HCT116 (cell line): ENCODE measurements around the gene ACSL6. TPM values are rescaled to one million over a fixed set of nuclear protein-coding genes. Genes with fewer than 3 reads are reported as not detected.

Experiments used
- ATAC-seq: fragments of 200-7000 bp; cut with Tn5 transposase; 2 replicates; pipeline ENCODE4 v1.9.1; 2020; ENCODE audit warnings: mild to moderate bottlenecking, moderate library complexity
- BruUV-seq: library from RNA; stranded (reverse); fragments of 400-500 nt; replicated peaks from 2 replicates; lab custom pipeline; 2021; lab: Mats Ljungman, UMichigan
- CTCF ChIA-PET: fragments of 300-600 bp; sonication (Branson Sonifier 250); formaldehyde crosslinking; loops from one replicate; lab custom pipeline; 2021; ENCODE audit warnings: antibody characterized with exemption; lab: Charles Lee
- POLR2A ChIA-PET: fragments of 300-600, 350-600 bp; sonication (Branson Sonifier 250); formaldehyde crosslinking; loops from one replicate; lab custom pipeline; 2021; ENCODE audit warnings: antibody characterized with exemption; lab: Charles Lee
- RAD21 ChIA-PET, 2 experiments: fragments of 300-600 bp; sonication (Branson Sonifier 250); formaldehyde crosslinking; loops; one replicate each; lab custom pipeline; 2023; ENCODE audit warnings: low total read pairs in 2 of 2; ENCODE audit not compliant: uncharacterized antibody in 2 of 2, unreplicated experiment in 2 of 2, low non-redundant PET in 1 of 2; lab: Charles Lee
- DNase-seq: peaks from one replicate; pipeline ENCODE4 v3.0.0-alpha.2; 2010; ENCODE audit warnings: low read depth, low spot score
- H2AFZ ChIP-seq: fragments of 200-600 bp; shearing (Covaris generic), sonication (generic); 2 replicates; pipeline ENCODE4 v1.6.1; 2017; ENCODE audit warnings: low read depth, mixed run types, mixed read lengths, antibody characterized with exemption, low read length; ENCODE audit not compliant: poor library complexity, severe bottlenecking
- H3K27ac ChIP-seq: 2 replicates; pipeline ENCODE4 v1.5.1; 2012; ENCODE audit warnings: low read depth, low read length
- H3K27me3 ChIP-seq: fragments of 200-600 bp; sonication (generic); 2 replicates; pipeline ENCODE4 v1.6.1; 2016; ENCODE audit warnings: mixed run types, low read length, mixed read lengths; ENCODE audit not compliant: insufficient read depth
- H3K36me3 ChIP-seq, 2 experiments: fragments of 200-500 bp in 1 of 2; fragments of 200-600 bp in 1 of 2; sonication (Bioruptor generic) in 1 of 2; sonication (generic) in 1 of 2; 2 replicates each; pipeline versions ENCODE4 v1.5.1 to v1.6.1; 2014 to 2016; ENCODE audit warnings: low read length in 2 of 2, inconsistent platforms in 1 of 2, mixed read lengths in 1 of 2, mixed run types in 1 of 2; ENCODE audit not compliant: insufficient read depth in 2 of 2, control insufficient read depth in 1 of 2
- H3K4me1 ChIP-seq, 2 experiments: fragments of 200-600 bp in 1 of 2; sonication (generic) in 1 of 2; 2 replicates each; pipeline versions ENCODE4 v1.5.1 to v1.6.1; 2012 to 2017; ENCODE audit warnings: low read length in 2 of 2, inconsistent platforms in 1 of 2, mild to moderate bottlenecking in 1 of 2, mixed read lengths in 1 of 2, mixed run types in 1 of 2, moderate library complexity in 1 of 2; ENCODE audit not compliant: insufficient read depth in 2 of 2, control insufficient read depth in 1 of 2
- H3K4me2 ChIP-seq: fragments of 200-600 bp; sonication (generic); 2 replicates; pipeline ENCODE4 v1.6.1; 2017; ENCODE audit warnings: mixed run types, low read length, mixed read lengths
- H3K4me3 ChIP-seq, 2 experiments: fragments of 200-600 bp in 1 of 2; sonication (generic) in 1 of 2; replicated peaks in 1 of 2; 2 replicates each; pipeline ENCODE4 v1.5.1; 2011 to 2016; ENCODE audit warnings: low read length in 2 of 2, control low read depth in 1 of 2, low read depth in 1 of 2, mild to moderate bottlenecking in 1 of 2, mixed read lengths in 1 of 2, mixed run types in 1 of 2
- H3K79me2 ChIP-seq: fragments of 200-600 bp; sonication (generic); 2 replicates; pipeline ENCODE4 v1.6.1; 2017; ENCODE audit warnings: mild to moderate bottlenecking, mixed run types, low read length, moderate library complexity, mixed read lengths; ENCODE audit not compliant: insufficient read depth
- H3K9ac ChIP-seq: fragments of 200-600 bp; sonication (generic); 2 replicates; pipeline ENCODE4 v1.6.1; 2016; ENCODE audit warnings: low read length, mixed read lengths
- H3K9me2 ChIP-seq: fragments of 200-600 bp; sonication (generic), shearing (Covaris generic); 2 replicates; pipeline ENCODE4 v1.6.1; 2017; ENCODE audit warnings: mixed run types, mild to moderate bottlenecking, moderate library complexity; ENCODE audit not compliant: insufficient read depth
- H3K9me3 ChIP-seq, 2 experiments: fragments of 200-500 bp in 1 of 2; fragments of 200-600 bp in 1 of 2; sonication (Bioruptor generic) in 1 of 2; sonication (generic) in 1 of 2; 2 replicates each; pipeline ENCODE4 v1.6.1; 2014 to 2017; ENCODE audit warnings: low read length in 2 of 2, mixed read lengths in 2 of 2, inconsistent platforms in 1 of 2, low read depth in 1 of 2, mild to moderate bottlenecking in 1 of 2, mixed run types in 1 of 2, moderate library complexity in 1 of 2; ENCODE audit not compliant: control insufficient read depth in 1 of 2, insufficient read depth in 1 of 2
- H4K20me1 ChIP-seq: fragments of 200-600 bp; sonication (generic), shearing (Covaris generic); 2 replicates; pipeline ENCODE4 v1.6.1; 2017; ENCODE audit warnings: mixed run types, mild to moderate bottlenecking, moderate library complexity; ENCODE audit not compliant: insufficient read depth
- CEBPB ChIP-seq: IDR thresholded peaks from 2 replicates; pipeline ENCODE4 v1.6.1; 2012; ENCODE audit warnings: low read depth
- REST ChIP-seq: IDR thresholded peaks from 2 replicates; pipeline ENCODE4 v1.6.1; 2012; ENCODE audit warnings: low read depth
- SRF ChIP-seq: IDR thresholded peaks from 2 replicates; pipeline ENCODE4 v1.6.1; 2012; ENCODE audit warnings: low read depth
- intact Hi-C: fragments of 100-400 bp; cut with micrococcal nuclease; formaldehyde crosslinking; loops from 2 replicates; pipeline ENCODE4 v1.10.0; 2022
- total RNA-seq: library from RNA; stranded (reverse); gene quantifications from one replicate; pipeline ENCODE4 v1.2.1, GENCODE V29; 2021; ENCODE audit not compliant: unreplicated experiment
- TF ChIP-seq, protein P1 (sequence below): IDR thresholded peaks from 2 replicates; pipeline ENCODE4 v1.6.1; 2011; ENCODE audit warnings: mild to moderate bottlenecking, low read length, moderate library complexity; ENCODE audit not compliant: insufficient replicate concordance; ENCODE audit errors: extremely low read depth

ACSL6 gene
- total RNA-seq, 1 experiment from 2014 or later = 2.3 TPM

GRCh38 chr5:132013006-132013689 lies 1.7 kb upstream of the ACSL6 start (continued):
- TF ChIP-seq REST = no peak
- TF ChIP-seq, protein P1, sequence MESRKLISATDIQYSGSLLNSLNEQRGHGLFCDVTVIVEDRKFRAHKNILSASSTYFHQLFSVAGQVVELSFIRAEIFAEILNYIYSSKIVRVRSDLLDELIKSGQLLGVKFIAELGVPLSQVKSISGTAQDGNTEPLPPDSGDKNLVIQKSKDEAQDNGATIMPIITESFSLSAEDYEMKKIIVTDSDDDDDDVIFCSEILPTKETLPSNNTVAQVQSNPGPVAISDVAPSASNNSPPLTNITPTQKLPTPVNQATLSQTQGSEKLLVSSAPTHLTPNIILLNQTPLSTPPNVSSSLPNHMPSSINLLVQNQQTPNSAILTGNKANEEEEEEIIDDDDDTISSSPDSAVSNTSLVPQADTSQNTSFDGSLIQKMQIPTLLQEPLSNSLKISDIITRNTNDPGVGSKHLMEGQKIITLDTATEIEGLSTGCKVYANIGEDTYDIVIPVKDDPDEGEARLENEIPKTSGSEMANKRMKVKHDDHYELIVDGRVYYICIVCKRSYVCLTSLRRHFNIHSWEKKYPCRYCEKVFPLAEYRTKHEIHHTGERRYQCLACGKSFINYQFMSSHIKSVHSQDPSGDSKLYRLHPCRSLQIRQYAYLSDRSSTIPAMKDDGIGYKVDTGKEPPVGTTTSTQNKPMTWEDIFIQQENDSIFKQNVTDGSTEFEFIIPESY = no peak
- TF ChIP-seq SRF = no peak
- TF ChIP-seq, all 23 proteins: peak for 0

DNA sequence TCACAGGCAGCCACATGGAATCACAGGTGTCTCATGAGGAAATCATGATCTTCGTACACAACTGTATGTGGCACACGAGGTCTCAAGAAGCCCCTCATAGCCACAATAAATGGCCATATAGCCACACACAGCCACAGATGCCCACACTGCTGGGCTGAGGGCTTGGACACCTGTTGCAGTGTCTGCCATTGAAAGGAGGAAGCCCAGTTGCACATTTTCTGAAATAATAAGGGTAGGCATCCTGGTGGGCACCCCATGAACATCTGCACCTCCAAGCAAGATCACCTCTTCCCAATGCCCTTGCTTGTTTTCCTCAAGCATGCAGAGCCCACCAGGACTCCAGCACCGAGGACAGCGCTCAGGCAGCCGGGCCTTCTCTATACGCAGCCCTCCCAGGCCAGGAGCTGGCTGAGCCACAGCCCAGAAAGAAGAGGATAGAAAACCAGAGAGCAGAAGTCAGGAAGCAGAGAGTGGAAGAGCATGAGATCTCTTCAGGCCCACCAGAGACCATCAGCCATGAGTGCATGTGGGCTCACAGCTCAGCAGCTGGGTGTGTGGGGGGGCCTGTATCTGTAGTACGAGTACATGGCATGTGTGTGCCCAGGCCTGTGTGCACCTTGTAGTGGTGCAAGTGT lies 1.0 kb upstream of the ACSL6 start:
- no peaks in the 10 kb centered on the region for H3K36me3 ChIP-seq
- H2AFZ ChIP-seq = no peak overlapping the region
- H3K79me2 ChIP-seq = no peaks in the 10 kb centered on the region
- no peak overlapping the region for H3K27ac ChIP-seq
- ATAC-seq = no peak
- TF ChIP-seq REST = peak; percentile 68
- no peak for TF ChIP-seq CEBPB
- TF ChIP-seq, all 23 proteins: peak for 1
- peak overlapping the region; percentile 74 for H3K4me2 ChIP-seq
- intact Hi-C loops = no loop called here
- H3K9me3 ChIP-seq = no peaks in the 10 kb centered on the region
- H3K27me3 ChIP-seq = 0 out of 2 replicates have a peak, but pooled peaks cover 5% of the 10 kb centered on the region
- POLR2A ChIA-PET = no interaction called here
- no TSS peak for BruUV-seq
- H3K4me3 ChIP-seq = peak overlapping the region in 1 of 2 experiments; percentile 53; a peak in 1 of 4 replicates
- peaks cover 0 to 5% of the 10 kb centered on the region in 2 experiments; a peak in 1 of 4 replicates for H3K4me1 ChIP-seq
- H3K9ac ChIP-seq = no peak overlapping the region
- CTCF ChIA-PET = no interaction called here
- no peaks in the 10 kb centered on the region for H3K9me2 ChIP-seq
- no peaks in the 10 kb centered on the region for H4K20me1 ChIP-seq
- no peak for DNase-seq
- RAD21 ChIA-PET = no interaction called here
